ENCODE results near the gene RBBP6.
"Not testable (repeated sequence)": the region's sequence is repeated elsewhere in the genome, so short reads cannot be mapped to it uniquely, and the experiment has no call there.

The RBBP6 gene

GRCh38 chr16:24568392-24568791 is 29.0 kb downstream of the RBBP6 start:
- Mint-ChIP-seq H3K27ac (no peak overlapping the region), H3K4me1 (ENCODE audit: low read depth) (peaks cover 22% of the 10 kb centered on the region), H3K9me3 (peaks cover 56% of the 10 kb centered on the region), H3K27me3 (no peaks in the 10 kb centered on the region), H3K4me3 (no peak overlapping the region), H3K36me3 (ENCODE audit: low read depth) (peaks cover 79% of the 10 kb centered on the region)
- intact Hi-C loops (cut with micrococcal nuclease): no loop called here

GRCh38 chr16:24571096-24571495 is 31.7 kb downstream of the RBBP6 start:
- Mint-ChIP-seq H3K27ac (no peak overlapping the region), H3K36me3 (ENCODE audit: low read depth) (peaks cover 64% of the 10 kb centered on the region), H3K4me1 (ENCODE audit: low read depth) (peaks cover 22% of the 10 kb centered on the region), H3K9me3 (peaks cover 70% of the 10 kb centered on the region), H3K4me3 (no peak overlapping the region), H3K27me3 (no peaks in the 10 kb centered on the region)
- intact Hi-C loops (cut with micrococcal nuclease): no loop called here

- no peak overlapping the region for H3K4me3 Mint-ChIP-seq
- H3K27me3 Mint-ChIP-seq: no peaks in the 10 kb centered on the region
- peaks cover 22% of the 10 kb centered on the region for H3K4me1 Mint-ChIP-seq (ENCODE audit: low read depth)
- H3K27ac Mint-ChIP-seq: no peak overlapping the region
- peaks cover 70% of the 10 kb centered on the region for H3K9me3 Mint-ChIP-seq
- intact Hi-C loops (cut with micrococcal nuclease): no loop called here
- peaks cover 54% of the 10 kb centered on the region for H3K36me3 Mint-ChIP-seq (ENCODE audit: low read depth)
Measured at GRCh38 chr16:24572069-24572468, 32.7 kb downstream of the RBBP6 start.

- Mint-ChIP-seq H3K27me3 (no peaks in the 10 kb centered on the region), H3K27ac (no peak overlapping the region), H3K4me1 (ENCODE audit: low read depth) (peaks cover 22% of the 10 kb centered on the region), H3K36me3 (ENCODE audit: low read depth) (peaks cover 43% of the 10 kb centered on the region), H3K4me3 (no peak overlapping the region), H3K9me3 (peaks cover 64% of the 10 kb centered on the region)
- intact Hi-C loops (cut with micrococcal nuclease): no loop called here
Measured at GRCh38 chr16:24573141-24573540, 33.8 kb downstream of the RBBP6 start.

GRCh38 chr16:24574515-24575485 is 35.4 kb downstream of the RBBP6 start:
- H3K27ac Mint-ChIP-seq; intact Hi-C loops (cut with micrococcal nuclease); H3K4me3 Mint-ChIP-seq; H3K27me3 Mint-ChIP-seq: not testable (repeated sequence)
- Mint-ChIP-seq H3K9me3 (peaks cover 49% of the 10 kb centered on the region), H3K4me1 (ENCODE audit: low read depth) (peaks cover 13% of the 10 kb centered on the region), H3K36me3 (ENCODE audit: low read depth) (peaks cover 27% of the 10 kb centered on the region)

GRCh38 chr16:24575791-24576190 is 36.4 kb downstream of the RBBP6 start:
- intact Hi-C loops (cut with micrococcal nuclease); H3K27me3 Mint-ChIP-seq; H3K4me1 Mint-ChIP-seq (ENCODE audit: low read depth); H3K4me3 Mint-ChIP-seq; H3K27ac Mint-ChIP-seq: not testable (repeated sequence)
- Mint-ChIP-seq H3K36me3 (ENCODE audit: low read depth) (peaks cover 17% of the 10 kb centered on the region), H3K9me3 (peaks cover 39% of the 10 kb centered on the region)

- Mint-ChIP-seq H3K4me1 (ENCODE audit: low read depth) (no peaks in the 10 kb centered on the region), H3K36me3 (ENCODE audit: low read depth) (peaks cover 3% of the 10 kb centered on the region), H3K9me3 (peaks cover 25% of the 10 kb centered on the region), H3K27me3 (no peaks in the 10 kb centered on the region), H3K4me3 (no peak overlapping the region), H3K27ac (no peak overlapping the region)
- intact Hi-C loops (cut with micrococcal nuclease): no loop called here
Measured at GRCh38 chr16:24577167-24577566, 37.8 kb downstream of the RBBP6 start.

GRCh38 chr16:24580665-24581064 is 41.3 kb downstream of the RBBP6 start:
- Mint-ChIP-seq H3K27me3 (peaks cover 1% of the 10 kb centered on the region), H3K4me1 (ENCODE audit: low read depth) (no peaks in the 10 kb centered on the region), H3K4me3 (no peak overlapping the region), H3K36me3 (ENCODE audit: low read depth) (no peaks in the 10 kb centered on the region), H3K9me3 (no peaks in the 10 kb centered on the region), H3K27ac (no peak overlapping the region)
- intact Hi-C loops (cut with micrococcal nuclease): no loop called here

- H3K36me3 Mint-ChIP-seq (ENCODE audit: low read depth): no peaks in the 10 kb centered on the region
- intact Hi-C loops (cut with micrococcal nuclease): no loop called here
- H3K27ac Mint-ChIP-seq: no peak overlapping the region
- H3K9me3 Mint-ChIP-seq: no peaks in the 10 kb centered on the region
- no peak overlapping the region for H3K4me3 Mint-ChIP-seq
- H3K27me3 Mint-ChIP-seq: peaks cover 2% of the 10 kb centered on the region
- H3K4me1 Mint-ChIP-seq (ENCODE audit: low read depth): no peaks in the 10 kb centered on the region
Measured at GRCh38 chr16:24583494-24583893, 44.1 kb downstream of the RBBP6 start.

GRCh38 chr16:24589997-24590396 is 50.6 kb downstream of the RBBP6 start:
- Mint-ChIP-seq H3K27me3 (peaks cover 5% of the 10 kb centered on the region), H3K4me1 (ENCODE audit: low read depth) (no peaks in the 10 kb centered on the region), H3K27ac (no peak overlapping the region), H3K4me3 (no peak overlapping the region), H3K36me3 (ENCODE audit: low read depth) (no peaks in the 10 kb centered on the region), H3K9me3 (no peaks in the 10 kb centered on the region)
- intact Hi-C loops (cut with micrococcal nuclease): no loop called here

GRCh38 chr16:24598777-24599437 is 59.5 kb downstream of the RBBP6 start:
- Mint-ChIP-seq H3K4me1 (ENCODE audit: low read depth) (no peaks in the 10 kb centered on the region), H3K36me3 (ENCODE audit: low read depth) (no peaks in the 10 kb centered on the region), H3K4me3 (no peak overlapping the region), H3K27me3 (peaks cover 17% of the 10 kb centered on the region), H3K9me3 (no peaks in the 10 kb centered on the region), H3K27ac (no peak overlapping the region)
- intact Hi-C loops (cut with micrococcal nuclease): no loop called here

GRCh38 chr16:24609417-24609739 is 70.0 kb downstream of the RBBP6 start:
- no peaks in the 10 kb centered on the region for H3K9me3 Mint-ChIP-seq
- intact Hi-C loops (cut with micrococcal nuclease): no loop called here
- no peak overlapping the region for H3K27ac Mint-ChIP-seq
- H3K4me3 Mint-ChIP-seq: no peak overlapping the region
- H3K36me3 Mint-ChIP-seq (ENCODE audit: low read depth): no peaks in the 10 kb centered on the region
- peaks cover 52% of the 10 kb centered on the region for H3K27me3 Mint-ChIP-seq
- peaks cover 8% of the 10 kb centered on the region for H3K4me1 Mint-ChIP-seq (ENCODE audit: low read depth)

GRCh38 chr16:24609740-24610415 is 70.5 kb downstream of the RBBP6 start:
- intact Hi-C loops (cut with micrococcal nuclease): no loop called here
- Mint-ChIP-seq H3K4me3 (no peak overlapping the region), H3K36me3 (ENCODE audit: low read depth) (no peaks in the 10 kb centered on the region), H3K27ac (no peak overlapping the region), H3K4me1 (ENCODE audit: low read depth) (peaks cover 8% of the 10 kb centered on the region), H3K9me3 (no peaks in the 10 kb centered on the region), H3K27me3 (peaks cover 54% of the 10 kb centered on the region)

- intact Hi-C loops (cut with micrococcal nuclease): no loop called here
- Mint-ChIP-seq H3K36me3 (ENCODE audit: low read depth) (no peaks in the 10 kb centered on the region), H3K27ac (no peak overlapping the region), H3K4me1 (ENCODE audit: low read depth) (peaks cover 8% of the 10 kb centered on the region), H3K9me3 (no peaks in the 10 kb centered on the region), H3K27me3 (peaks cover 56% of the 10 kb centered on the region), H3K4me3 (peak overlapping the region; percentile 53)
Measured at GRCh38 chr16:24610416-24610755, 71.0 kb downstream of the RBBP6 start.
